HG02884 (cell line): ENCODE data around the gene NPTN.
"Not testable (repeated sequence)": the region's sequence is repeated elsewhere in the genome, so short reads cannot be mapped to it uniquely, and the experiment has no call there.

ENCODE experiments used
- ATAC-seq: cut with Tn5 transposase; IDR thresholded peaks from one replicate; pipeline ENCODE4 v1.9.1; 2021; ENCODE audit warnings: mild to moderate bottlenecking, moderate library complexity; ENCODE audit not compliant: unreplicated experiment

Gene NPTN

DNA sequence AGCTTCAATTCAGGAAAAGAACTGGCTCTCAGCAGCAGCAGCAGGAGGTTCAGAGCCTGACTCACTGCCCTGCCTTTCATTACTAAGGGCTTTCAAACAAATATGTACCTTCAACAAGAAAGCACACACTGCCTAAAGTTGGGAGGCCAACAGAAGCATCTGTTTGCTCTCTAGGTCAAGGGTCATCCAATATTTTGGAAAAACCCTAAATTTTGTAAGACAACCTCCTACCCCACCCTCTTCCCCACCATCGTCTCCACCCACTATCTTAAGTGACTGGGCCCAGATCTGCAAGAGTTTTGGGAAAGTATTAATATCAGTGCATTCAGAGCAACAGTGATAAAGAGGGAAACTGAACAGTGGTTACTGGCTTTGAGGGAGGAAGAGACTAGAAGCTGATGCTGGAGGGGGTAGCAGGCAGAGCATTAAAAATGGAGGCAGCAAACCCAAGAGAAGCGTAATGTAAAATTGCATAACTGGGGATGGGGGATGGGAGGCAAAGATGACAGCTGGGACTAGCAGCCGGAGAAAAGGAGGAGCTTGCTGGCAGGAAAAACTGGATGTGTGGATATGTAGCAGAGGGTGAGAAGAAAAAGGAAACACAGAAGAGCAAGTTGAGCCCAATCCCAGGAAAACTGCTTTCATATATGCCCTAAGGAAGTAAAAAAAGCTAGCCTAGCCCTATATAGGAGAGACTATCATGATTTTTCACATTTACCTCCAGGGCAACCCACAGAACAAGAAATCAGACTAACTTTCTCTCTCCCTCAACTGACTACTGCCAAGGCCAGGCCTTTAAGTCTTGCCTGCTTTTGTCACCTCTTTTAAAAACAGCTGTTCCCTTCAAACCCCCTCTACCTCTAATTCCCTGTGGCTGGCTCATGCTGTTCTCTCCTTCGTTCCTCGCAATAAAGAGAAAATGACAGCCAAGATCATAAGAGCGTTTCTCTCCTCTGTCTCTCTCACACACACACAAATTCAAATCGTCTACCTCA is 31.4 kb downstream of the NPTN start:
- ATAC-seq = no peak

DNA sequence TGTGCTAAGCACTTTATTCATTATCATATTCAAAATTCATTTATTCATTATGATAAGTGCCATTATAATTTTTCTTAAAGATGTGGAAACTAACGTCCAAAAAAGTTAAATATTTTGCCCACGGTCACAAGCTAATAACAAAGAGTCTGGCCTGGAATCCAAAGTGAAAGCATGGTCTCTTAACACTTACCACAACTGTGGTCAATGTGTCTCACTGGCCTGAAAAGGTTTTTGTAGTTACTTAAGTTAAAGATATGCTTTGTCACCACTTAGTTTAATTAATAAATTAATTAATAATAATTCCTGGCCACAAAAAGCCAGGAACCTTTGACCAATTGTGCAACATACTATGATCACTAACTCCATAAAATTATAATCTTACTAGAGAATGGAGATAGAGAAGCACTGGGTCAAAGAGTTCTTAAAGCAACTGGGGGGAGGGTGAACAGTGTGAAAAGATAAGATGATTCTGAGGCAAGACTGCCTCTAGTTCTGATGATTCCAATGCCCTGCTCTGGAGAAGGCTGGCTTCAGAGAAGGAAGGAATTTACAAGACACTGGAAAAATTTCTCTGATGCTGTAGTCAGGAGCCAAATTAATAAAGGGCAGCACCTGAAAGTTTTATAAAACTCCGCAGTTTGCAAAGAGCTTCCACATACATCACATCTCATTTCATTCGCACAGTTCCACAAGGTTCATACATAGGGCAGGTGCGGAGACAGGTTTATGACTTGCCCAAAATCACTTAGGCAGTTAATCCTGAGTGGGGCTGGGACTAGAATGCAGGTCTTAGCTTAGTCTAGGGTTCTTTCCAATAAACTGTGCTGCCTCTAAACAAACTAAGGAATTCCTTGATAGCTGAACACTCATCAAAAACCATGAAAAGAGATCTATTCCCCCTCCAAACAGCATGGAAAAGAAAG is 32.5 kb downstream of the NPTN start:
- no peak for ATAC-seq

DNA sequence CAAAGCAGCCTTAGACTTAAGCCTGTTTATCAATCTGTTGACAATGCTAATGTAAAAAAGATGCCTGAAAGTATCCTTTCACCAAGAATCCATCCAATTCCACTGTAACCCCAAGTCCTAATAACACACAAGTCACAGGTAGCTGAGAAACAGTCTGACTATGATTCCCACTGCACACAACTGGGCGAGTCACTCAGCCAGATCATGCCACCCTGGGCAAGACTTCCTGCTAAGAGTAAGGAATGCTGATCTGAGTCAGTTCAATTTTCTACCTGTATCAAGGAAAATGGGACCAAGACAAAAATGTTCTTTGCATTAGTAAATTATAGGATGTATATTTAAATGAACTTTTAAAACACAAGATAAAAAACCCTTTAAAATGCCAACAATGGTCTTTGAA is 33.3 kb downstream of the NPTN start:
- no peak for ATAC-seq

DNA sequence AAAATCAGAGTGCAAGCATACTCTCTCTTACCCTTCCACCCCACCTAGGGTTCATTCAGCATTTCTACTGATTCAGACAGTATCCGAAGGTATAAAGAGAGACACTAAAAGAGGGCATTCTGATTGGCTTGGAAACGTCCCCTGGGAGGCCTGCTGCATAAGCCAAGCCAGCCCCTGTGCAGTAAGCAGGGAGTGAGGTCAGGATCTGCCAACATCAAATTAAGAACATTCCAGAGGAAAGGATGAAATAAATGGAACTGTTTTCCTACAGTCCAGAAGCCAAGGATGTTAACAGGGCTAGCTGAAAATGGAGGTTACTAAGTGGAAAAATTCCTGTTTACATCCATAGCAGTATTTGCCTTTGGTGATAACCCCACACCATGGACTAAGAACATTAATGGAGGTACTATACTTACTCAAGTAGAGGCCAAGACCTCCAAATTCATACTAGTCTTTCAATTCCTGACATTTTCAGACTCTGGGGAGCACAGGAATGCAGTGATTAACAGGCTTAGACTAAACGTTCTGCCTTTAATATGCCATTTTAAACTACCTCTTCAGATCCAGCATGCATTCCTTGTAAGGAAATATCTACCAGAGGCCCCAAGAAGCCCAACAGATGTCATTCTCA is 34.5 kb downstream of the NPTN start:
- ATAC-seq = no peak

DNA sequence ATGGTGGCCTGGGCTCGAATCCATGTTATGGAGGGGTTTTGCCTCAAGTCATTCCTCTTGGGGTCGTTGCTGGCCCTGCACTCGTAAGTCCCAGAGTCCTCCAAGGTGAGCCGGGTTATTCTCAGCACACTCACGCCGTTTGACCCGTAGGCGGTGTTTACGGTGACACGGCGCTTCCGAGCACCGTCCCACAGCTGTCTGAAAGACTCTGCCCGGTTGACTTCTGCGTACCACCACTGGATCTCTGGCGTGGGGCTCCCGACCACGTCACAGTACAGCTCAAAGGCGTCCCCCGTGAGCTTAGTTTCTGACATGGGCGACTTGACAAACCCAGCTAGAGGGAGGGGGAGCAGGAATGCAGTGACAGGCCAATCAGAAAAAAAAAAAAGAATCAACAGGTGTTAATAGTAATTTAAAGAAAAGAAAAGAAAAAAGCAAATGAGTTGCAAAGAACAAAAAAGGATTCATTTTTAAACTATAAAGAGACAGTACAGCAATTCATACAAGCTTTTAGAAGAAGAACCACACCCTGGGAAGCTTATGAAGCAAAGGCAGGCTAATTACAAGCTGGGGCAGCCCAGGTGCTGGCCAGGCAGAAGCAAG is 36.1 kb downstream of the NPTN start:
- no peak for ATAC-seq

DNA sequence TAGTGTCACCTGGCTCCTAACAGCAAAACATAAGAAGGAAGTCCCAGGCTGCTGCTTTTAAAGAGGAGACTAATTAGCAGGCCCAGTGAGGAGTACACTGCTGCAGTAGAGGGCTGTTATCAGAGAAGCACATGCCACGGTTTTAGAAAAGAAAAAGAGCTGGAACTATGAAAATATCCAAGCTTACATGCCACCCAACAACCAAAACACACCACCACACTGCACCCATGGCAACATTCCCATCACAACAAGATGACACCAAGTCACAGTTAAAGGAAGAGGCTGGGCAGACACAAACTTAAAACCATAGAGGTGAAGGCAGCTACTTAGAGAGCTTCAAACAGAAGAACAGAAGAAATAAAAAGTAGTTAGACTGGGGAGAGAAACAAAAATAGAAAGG is 37.0 kb downstream of the NPTN start:
- no peak for ATAC-seq

DNA sequence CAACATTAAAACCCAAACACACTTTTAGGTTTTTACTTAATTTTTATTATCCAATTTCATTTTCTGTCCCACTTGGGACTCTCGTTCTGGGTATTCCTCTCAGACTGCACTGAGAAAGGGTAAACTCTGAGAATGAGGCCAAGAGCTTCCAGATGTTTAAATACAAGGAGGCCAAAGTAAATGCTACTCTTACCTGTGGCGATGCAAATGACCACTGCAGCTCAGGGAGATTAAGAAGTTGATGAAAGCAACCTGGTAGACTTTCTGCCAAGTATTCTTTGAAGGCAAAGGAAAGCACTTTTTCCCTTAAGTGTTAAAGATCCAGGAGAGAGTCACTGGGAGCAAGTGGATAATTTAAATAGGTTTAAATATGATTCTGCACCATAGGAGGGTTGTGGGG is 39.1 kb downstream of the NPTN start:
- ATAC-seq = no peak

DNA sequence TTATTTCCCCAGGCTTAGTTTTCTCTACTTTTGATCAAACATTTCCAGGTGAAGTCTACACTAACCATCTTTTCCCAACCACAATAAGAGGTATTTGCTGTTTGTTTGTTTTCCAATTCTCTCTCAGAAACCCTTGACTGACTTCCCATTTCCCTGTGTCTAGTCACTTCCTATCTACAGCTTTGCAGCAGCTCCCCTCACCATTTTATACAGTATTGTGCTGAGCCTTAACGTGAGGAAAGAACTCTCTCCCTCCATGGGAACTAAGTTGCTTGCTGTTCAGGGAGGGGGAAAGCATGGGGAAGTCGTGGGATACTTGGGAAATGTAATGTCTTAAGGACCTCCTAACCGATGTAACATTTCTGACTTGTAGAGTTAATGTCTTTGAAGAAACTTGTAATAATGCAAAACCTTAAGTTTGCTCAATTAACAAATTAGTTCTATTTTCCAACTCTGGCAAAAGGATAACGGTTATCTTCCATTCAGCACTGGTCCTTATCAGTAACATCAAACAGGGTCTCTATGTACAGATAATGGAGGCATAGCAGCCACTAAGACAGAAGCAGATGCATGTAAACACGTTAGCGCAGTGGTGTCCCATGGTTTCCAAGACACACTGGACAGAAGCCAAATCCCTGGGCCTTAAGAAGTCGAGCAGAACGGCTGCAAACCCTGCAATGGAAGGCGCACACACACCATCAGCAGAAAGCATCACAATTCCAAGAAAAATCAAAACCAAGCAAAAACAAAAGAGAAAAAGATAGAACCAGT is 39.7 kb downstream of the NPTN start:
- ATAC-seq = no peak

DNA sequence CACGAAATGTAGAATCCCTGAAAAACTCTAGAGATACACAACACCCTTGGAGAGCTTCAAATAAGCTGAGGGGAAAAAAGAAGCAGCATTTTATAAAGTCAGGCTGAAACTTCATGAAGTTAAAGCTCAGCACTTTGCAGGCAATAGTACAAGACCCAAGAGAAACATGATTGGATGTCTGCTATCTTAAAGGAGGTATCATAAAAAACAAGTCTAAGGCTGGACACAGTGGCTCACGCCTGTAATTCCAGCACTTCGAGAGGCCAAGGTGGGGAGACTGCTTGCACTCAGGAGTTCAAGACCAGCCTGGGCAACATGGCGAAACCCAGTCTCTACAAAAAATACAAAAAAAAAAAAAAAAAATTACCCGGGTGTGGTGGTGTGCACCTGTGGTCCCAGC is 42.9 kb downstream of the NPTN start:
- ATAC-seq = no peak

DNA sequence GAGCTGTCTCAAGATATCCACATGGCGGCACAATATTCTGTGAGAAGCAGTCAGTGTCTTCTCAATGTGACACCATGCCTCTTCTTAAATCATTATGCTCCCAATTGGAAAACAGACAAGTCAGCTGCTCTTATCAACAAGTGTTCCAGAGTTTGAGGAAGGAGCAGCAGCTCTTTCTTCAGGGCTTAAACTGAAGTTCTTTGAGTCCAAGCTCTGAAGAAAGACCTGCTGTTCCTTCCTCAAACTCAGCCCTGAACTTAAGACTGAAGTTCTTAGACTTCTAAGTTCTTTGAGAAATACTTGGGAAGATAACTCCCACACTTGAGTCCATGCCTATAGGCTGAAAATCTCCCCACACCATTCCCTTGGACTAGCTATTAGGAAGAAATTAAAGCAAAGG is 43.4 kb downstream of the NPTN start:
- no peak for ATAC-seq

DNA sequence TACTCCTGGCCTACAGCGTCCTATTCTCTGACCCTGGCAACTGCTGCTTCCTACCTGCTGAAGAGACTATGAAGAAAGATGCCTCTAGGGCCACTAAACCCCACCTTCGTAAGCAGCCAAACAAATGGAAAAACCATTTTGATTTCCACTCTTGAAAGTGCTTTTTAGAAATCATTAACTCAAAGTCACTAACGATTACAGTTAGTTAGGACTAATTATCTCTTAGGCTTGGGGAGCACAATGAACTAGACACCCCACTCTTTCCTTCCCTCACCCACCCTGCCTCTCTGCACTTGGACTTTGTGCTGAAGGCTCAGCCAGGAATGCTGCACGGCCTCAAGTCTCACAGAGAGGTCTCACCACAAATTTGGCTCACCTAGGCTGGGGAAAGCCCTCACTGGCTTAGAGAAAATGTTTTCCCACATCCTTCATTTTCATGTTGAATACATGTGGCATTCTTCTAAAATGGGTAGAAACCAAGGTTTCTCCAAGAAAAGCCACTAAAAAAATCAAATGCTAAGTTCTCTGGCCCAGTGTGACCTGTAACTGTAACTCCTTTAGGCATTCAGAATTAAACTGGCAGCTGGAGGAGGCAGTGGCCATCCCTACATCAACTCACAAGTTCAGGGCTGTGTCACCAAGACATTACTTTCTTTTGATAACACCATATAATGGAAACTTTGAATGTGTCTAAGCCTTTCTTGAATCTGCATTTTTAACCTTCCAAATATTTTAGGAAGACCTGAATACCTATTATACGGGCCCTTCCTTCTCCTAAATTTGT is 47.1 kb downstream of the NPTN start:
- no peak for ATAC-seq

DNA sequence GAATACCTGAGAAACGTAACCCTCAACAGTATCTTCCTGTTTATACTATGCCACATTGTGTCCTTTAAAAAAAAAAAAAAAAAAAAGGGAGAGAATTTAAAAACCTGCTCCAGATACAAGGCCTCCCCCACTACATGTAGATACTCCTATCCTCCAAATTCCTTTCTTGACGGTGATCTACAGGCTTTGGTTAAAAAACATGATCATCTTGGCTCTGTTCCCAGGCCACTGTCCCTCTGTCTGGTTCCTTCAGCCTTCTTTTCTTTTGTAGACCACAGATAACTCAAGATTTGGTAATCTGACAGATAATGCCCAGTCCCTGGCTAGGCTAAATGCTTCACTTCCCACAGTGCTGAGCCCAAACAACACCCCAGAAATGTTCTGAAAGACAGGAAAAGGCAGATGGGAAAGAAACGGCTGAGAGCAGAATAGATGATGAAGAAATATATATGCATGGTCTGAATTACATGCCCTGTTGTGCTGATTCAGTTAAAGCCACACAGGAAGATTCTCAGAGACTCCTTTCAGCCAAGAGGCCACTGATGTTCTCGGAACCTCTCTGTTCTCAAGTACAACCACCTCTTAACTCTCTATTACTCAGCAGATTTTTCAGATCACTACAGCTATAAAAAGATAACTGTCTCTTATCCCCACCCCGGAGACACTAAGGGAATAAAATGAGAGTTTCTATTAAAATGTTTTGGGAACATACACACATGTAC is 48.3 kb downstream of the NPTN start:
- ATAC-seq = no peak

DNA sequence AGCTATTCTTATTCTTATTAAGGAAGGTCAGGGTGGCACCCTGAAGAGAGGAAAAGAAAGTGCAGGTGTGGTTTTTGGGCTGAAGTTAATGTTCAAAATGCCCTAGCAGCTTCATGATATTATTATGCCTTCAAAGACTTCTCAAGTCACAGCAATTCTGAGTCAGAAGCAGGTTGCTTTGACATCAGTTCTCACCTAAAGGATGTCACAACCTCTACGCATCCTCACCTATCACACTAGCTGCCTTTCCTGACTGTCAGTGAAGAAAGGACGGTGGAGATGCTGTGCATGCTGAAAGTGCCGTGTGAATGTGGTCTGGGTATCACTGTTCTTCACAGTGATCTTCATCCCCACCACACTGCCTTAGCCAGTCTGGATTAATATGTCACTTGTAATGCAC is 49.6 kb downstream of the NPTN start:
- no peak for ATAC-seq

DNA sequence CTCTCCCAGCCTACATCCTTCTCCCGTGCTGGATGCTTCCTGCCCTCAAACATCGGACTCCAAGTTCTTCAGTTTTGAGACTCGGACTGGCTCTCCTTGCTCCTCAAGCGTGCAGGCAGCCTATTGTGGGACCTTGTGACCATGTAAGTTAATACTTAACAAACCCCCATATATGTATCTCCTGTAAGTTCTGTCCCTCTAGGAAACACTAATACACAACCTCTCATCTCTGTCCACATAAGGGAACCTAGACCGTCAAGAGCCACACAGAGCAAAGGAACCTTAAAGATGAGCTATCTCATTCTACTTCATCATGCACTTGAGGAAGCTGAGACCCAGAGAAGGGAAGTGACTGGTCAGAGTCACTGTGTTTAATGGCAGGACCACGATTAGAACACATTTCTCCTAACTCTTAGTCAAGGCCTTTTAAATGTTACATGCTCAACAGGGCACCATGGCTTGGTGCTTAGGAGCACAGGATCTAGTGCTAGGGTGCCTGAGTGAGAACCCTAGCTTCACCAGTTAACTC is 50.3 kb downstream of the NPTN start:
- ATAC-seq = no peak

DNA sequence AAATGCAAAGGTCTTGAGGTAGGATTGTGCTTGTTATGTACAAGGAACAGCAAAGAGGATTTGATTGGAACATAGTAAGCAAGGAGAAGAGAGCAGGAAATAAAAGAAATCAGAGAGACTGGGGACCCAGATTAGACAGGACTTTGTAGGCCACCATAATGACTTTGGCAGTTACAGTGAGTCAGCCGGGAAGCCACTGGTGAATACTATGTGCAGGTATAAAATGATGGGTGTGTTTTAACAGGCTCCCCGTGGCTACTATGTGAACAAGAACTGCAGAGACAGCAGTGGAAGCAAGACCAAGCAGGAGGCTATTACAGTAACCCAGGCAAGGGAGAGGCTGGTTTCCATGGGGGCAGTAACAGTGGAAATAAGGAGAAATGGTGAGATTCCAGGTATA is 55.2 kb downstream of the NPTN start:
- ATAC-seq = no peak

DNA sequence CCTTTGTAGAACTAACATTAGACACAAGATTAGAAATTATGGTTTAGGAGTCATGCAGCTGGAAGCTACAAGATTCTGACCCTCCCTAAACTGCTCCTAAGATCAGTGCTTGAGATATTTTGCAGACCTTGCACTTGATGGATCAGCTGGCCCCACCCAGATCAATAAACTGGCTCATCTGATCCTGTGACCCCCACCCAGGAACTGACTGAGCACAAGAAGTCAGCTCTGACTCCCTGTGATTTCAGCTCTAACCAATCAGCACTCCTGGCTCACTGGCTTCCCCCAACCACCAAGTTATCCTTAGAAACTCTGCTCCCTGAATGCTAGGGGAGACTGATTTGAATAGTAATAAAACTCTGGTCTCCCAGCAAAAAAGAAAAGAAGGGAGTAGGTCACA is 55.6 kb downstream of the NPTN start:
- ATAC-seq = not testable (repeated sequence)

DNA sequence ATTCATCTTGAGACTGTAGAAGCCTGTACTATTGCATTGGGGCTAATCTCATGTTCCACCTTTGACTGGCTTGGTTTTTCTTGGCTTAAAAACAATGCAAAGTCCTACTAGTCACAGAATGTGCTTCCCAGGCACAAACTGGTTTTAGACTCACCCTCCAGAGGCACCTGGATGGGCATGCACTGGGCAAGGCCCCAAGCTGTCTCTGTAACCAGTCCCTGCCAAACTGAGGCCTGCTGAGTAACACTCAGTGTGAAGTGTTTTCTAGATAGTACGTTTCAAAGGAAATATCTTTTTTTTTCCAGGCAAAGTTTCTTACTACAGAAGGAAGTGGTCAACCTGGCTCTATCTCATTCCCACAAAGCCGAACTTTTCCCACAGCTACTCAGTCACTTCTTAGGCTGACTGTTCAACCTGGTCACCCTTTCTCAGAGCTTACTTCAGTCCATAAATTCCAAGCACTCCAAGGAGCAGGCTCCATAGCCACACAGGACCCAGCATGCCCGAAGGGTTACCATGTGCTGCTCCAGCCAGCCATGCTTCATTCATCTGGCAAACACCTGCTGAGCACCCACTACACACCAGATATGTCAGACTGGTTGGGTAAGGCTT is 57.4 kb downstream of the NPTN start:
- ATAC-seq = no peak

DNA sequence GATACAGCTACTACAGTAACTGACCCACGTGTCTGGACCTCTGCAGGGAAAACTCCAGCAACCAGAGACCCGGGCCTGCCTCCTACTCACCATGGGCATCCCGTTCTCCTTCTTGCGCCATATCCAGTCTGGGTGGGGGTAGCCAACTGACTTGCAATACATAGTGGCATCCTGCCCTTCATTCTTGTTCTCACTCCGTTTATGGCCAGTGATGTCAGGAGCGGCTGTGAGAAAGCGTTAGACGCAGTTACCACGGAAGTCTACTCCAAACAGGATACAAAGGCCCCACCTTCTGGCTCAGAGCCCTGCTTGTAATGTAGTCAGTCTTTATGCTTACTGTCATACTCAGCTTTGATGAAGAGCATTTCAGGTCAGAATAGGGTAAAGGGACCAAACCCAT is 59.6 kb downstream of the NPTN start:
- no peak for ATAC-seq
